Vagina (tissue), 2 donors: Measurements from ENCODE around the gene ATP11B.

Source experiments
- CTCF ChIP-seq, 3 experiments: fragments of 450-650 bp in 2 of 3; fragments of 200-600 bp in 1 of 3; sonication (generic) in 1 of 3; IDR thresholded peaks; one replicate each; pipeline ENCODE4 v1.5.1; 2017 to 2019; ENCODE audit warnings: antibody characterized with exemption in 3 of 3, mild to moderate bottlenecking in 2 of 3, moderate library complexity in 2 of 3
- POLR2A ChIP-seq, 2 donors: fragments of 450-650 bp; IDR thresholded peaks; one replicate each; pipeline ENCODE4 v1.6.1; 2017; ENCODE audit warnings: antibody characterized with exemption in 2 of 2, mild to moderate bottlenecking in 2 of 2, moderate library complexity in 2 of 2

DNA sequence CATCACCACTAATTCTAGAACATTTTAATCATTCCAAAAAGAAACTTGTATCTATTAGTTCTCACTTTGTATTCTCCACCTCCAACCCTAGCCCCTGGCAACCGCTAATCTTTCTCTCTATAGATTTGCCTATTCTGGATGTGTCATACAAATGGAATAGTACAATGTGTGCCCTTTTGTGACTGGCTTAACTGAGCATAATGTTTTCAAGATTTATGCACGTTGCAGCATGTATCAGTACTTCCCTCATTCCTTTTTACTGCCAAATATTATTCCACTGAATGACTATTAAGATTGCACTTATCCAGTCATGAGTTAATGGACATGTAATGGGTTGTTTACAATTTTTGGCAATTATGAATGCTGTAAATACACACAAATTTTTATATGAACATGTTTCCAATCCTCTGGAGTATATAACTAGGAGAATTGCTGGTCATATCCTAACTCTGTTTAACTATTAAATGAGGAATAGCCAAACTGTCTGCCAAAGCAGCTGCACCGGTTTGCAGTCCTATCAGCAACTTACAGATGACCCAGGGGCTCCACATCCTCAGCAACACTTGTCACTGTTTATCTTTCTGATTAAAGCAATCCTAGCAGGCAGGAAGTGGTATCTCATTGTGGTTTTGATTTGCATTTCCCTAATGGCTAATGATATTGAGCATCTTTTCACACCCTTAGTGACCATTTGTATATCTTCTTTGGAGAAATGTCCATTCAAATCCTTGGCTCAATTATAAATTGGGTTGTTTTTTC is 144.2 kb downstream of the ATP11B start:
- TF ChIP-seq CTCF (IDR thresholded peaks at IDR 0.05) (no peak), POLR2A (IDR thresholded peaks at IDR 0.05) (no peak)
